SK-N-MC (cell line): Measurements from ENCODE around the gene ENTPD6.

Experiments
- DNase-seq: peaks from one replicate; pipeline ENCODE4 v3.0.0-alpha.2; 2011; ENCODE audit warnings: low read depth, low spot score
- H3K27ac ChIP-seq: fragments of 200-600 bp; sonication (generic); 2 replicates; pipeline ENCODE4 v1.5.1; 2016; ENCODE audit warnings: mixed run types
- H3K36me3 ChIP-seq: fragments of 200-600 bp; sonication (generic); 2 replicates; pipeline ENCODE4 v1.6.1; 2017; ENCODE audit warnings: antibody characterized with exemption, low read length, mixed read lengths; ENCODE audit not compliant: insufficient read depth
- H3K4me3 ChIP-seq: fragments of 200-600 bp; sonication (generic); 2 replicates; pipeline ENCODE4 v1.5.1; 2016
- H3K9ac ChIP-seq: fragments of 200-600 bp; sonication (generic); 2 replicates; pipeline ENCODE4 v1.8.0; 2017; ENCODE audit warnings: mixed run types, mixed read lengths; ENCODE audit not compliant: insufficient read length
- H3K9me3 ChIP-seq: fragments of 200-600 bp; sonication (generic); 2 replicates; pipeline ENCODE4 v1.6.1; 2017; ENCODE audit warnings: low read depth, mild to moderate bottlenecking, antibody characterized with exemption, low read length, moderate library complexity, mixed read lengths
- EZH2 ChIP-seq: fragments of 200-600 bp; sonication (generic); IDR thresholded peaks from one replicate; pipeline ENCODE4 v1.6.1; 2017; ENCODE audit warnings: antibody characterized with exemption
- FOXP2 ChIP-seq: optimal IDR thresholded peaks from 2 replicates; pipeline ENCODE3; 2011; ENCODE audit warnings: mild to moderate bottlenecking, moderate library complexity; ENCODE audit not compliant: insufficient read depth; ENCODE audit errors: extremely low read length, control extremely low read depth
- POLR2AphosphoS5 ChIP-seq: IDR thresholded peaks from 2 replicates; pipeline ENCODE4 v1.6.1; 2012; ENCODE audit warnings: mild to moderate bottlenecking, low read depth, low read length, borderline replicate concordance

The ENTPD6 gene

GRCh38 chr20:25275813-25276532 is 80.5 kb downstream of the ENTPD6 start:
- Histone ChIP-seq H3K27ac (no peak overlapping the region), H3K4me3 (no peak overlapping the region), H3K9ac (no peak overlapping the region), H3K9me3 (no peaks in the 10 kb centered on the region), H3K36me3 (no peaks in the 10 kb centered on the region; the same call in 1 of the 2 replicates)
- no peak for DNase-seq
- no peak for TF ChIP-seq POLR2AphosphoS5
- no peak for TF ChIP-seq EZH2
- TF ChIP-seq FOXP2: no peak
